ENCODE results near the gene CPEB3.
"Not testable (repeated sequence)": the region's sequence is repeated elsewhere in the genome, so short reads cannot be mapped to it uniquely, and the experiment has no call there.

CPEB3 gene
- 11.1 to 12.4 reads per million in 2 donors for total RNA-seq

GRCh38 chr10:92290837-92291615, at the start of gene CPEB3, which contains the start of gene MARCHF5:
Gene CPEB3, minus strand, starts transcription at chr10:92291078. Its CDS starts 50,728 bp downstream, at chr10:92240350.
Gene MARCHF5, plus strand, starts transcription at chr10:92291167. Its CDS starts 328 bp downstream, at chr10:92291495.
- DNase-seq = peak; percentile 86

GRCh38 chr10:92329927-92330326, 39.0 kb upstream of the CPEB3 start:
- not testable (repeated sequence) for DNase-seq

GRCh38 chr10:92328993-92329392, 38.1 kb upstream of the CPEB3 start:
- DNase-seq = no peak

GRCh38 chr10:92327445-92328433, 36.9 kb upstream of the CPEB3 start:
- no peak for DNase-seq

- no peak for DNase-seq
Observed at GRCh38 chr10:92323079-92323478, 32.2 kb upstream of the CPEB3 start.

- no peak for DNase-seq
Observed at GRCh38 chr10:92316610-92317009, 25.7 kb upstream of the CPEB3 start.

- DNase-seq = no peak
Observed at GRCh38 chr10:92313750-92314149, 22.9 kb upstream of the CPEB3 start.

- DNase-seq = no peak
Observed at GRCh38 chr10:92309272-92309671, 18.4 kb upstream of the CPEB3 start.

GRCh38 chr10:92305133-92306072, 14.5 kb upstream of the CPEB3 start:
- no peak for DNase-seq

GRCh38 chr10:92304061-92304460, 13.2 kb upstream of the CPEB3 start:
- no peak for DNase-seq

- no peak for DNase-seq
Observed at GRCh38 chr10:92303096-92303495, 12.2 kb upstream of the CPEB3 start.

GRCh38 chr10:92298487-92298886, 7.6 kb upstream of the CPEB3 start:
- DNase-seq = no peak

GRCh38 chr10:92291921-92292845, 1.3 kb upstream of the CPEB3 start:
- DNase-seq = peak; percentile 21

- no peak for DNase-seq
Observed at GRCh38 chr10:92291616-92291865, 663 bp upstream of the CPEB3 start.

GRCh38 chr10:92290076-92290836, 622 bp downstream of the CPEB3 start:
- peak; percentile 25 for DNase-seq

- no peak for DNase-seq
Observed at GRCh38 chr10:92284112-92284704, 6.7 kb downstream of the CPEB3 start.

- DNase-seq = no peak
Observed at GRCh38 chr10:92278996-92279696, 11.7 kb downstream of the CPEB3 start.

GRCh38 chr10:92274071-92274470, 16.8 kb downstream of the CPEB3 start:
- no peak for DNase-seq

GRCh38 chr10:92268748-92269147, 22.1 kb downstream of the CPEB3 start:
- no peak for DNase-seq

- DNase-seq = no peak
Observed at GRCh38 chr10:92267343-92267742, 23.5 kb downstream of the CPEB3 start.
